Neural progenitor cell (in vitro differentiated cells): Measurements from ENCODE around the gene SPTB.

Experiments used
- EZH2 ChIP-seq: fragments of 200-600 bp; sonication (generic); IDR thresholded peaks from 2 replicates; pipeline ENCODE4 v1.6.1; 2017; ENCODE audit warnings: antibody characterized with exemption, mild to moderate bottlenecking, moderate library complexity
- EZH2phosphoT487 ChIP-seq: fragments of 200-600 bp; sonication (generic); IDR thresholded peaks from 2 replicates; pipeline ENCODE4 v1.6.1; 2017; ENCODE audit warnings: antibody characterized with exemption
- TF ChIP-seq, protein P1 (sequence below): fragments of 200-600 bp; sonication (generic); IDR thresholded peaks from 2 replicates; pipeline ENCODE4 v1.5.1; 2017; ENCODE audit warnings: antibody characterized with exemption, mild to moderate bottlenecking

DNA sequence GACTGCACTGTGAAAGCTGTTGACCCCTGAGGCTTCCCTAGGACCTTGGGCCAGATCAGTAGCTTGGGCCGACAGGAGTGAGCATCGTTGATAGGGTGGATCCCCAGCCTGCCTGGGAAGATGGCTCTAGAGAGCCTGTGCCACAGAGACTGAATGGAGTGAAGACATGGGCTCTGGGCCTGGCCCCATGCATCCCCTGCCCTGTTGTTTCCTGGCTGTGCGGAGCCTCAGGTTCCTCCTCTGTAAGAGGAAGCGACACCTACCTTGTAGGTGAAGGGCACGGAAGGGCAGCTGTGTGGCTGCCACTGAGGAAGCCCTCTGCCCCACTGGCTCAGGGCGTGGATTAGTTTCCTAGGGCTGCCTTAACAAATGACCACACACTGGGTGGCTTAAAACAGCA lies 151.6 kb downstream of the SPTB start:
- TF ChIP-seq EZH2phosphoT487, result no peak
- TF ChIP-seq, protein P1, sequence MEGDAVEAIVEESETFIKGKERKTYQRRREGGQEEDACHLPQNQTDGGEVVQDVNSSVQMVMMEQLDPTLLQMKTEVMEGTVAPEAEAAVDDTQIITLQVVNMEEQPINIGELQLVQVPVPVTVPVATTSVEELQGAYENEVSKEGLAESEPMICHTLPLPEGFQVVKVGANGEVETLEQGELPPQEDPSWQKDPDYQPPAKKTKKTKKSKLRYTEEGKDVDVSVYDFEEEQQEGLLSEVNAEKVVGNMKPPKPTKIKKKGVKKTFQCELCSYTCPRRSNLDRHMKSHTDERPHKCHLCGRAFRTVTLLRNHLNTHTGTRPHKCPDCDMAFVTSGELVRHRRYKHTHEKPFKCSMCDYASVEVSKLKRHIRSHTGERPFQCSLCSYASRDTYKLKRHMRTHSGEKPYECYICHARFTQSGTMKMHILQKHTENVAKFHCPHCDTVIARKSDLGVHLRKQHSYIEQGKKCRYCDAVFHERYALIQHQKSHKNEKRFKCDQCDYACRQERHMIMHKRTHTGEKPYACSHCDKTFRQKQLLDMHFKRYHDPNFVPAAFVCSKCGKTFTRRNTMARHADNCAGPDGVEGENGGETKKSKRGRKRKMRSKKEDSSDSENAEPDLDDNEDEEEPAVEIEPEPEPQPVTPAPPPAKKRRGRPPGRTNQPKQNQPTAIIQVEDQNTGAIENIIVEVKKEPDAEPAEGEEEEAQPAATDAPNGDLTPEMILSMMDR, result no peak
- TF ChIP-seq EZH2, result no peak
